B cell (primary cell): ENCODE measurements around the gene SLC15A2.

Experiments
- CTCF ChIP-seq: fragments of 200-600 bp; IDR thresholded peaks from one replicate; pipeline ENCODE4 v1.8.0; 2022; ENCODE audit warnings: antibody characterized with exemption, mild to moderate bottlenecking
- EZH2 ChIP-seq: IDR thresholded peaks from 2 replicates; pipeline ENCODE4 v1.6.1; 2012; ENCODE audit warnings: borderline replicate concordance, low read depth, mild to moderate bottlenecking, moderate library complexity, low read length; ENCODE audit not compliant: insufficient read depth, poor library complexity, severe bottlenecking

- TF ChIP-seq CTCF, result no peak
- no peak for TF ChIP-seq EZH2
Measured at GRCh38 chr3:121863801-121864200, 30.4 kb upstream of the SLC15A2 start.
